Measurements from ENCODE around the gene IL1RAPL2.

DNA sequence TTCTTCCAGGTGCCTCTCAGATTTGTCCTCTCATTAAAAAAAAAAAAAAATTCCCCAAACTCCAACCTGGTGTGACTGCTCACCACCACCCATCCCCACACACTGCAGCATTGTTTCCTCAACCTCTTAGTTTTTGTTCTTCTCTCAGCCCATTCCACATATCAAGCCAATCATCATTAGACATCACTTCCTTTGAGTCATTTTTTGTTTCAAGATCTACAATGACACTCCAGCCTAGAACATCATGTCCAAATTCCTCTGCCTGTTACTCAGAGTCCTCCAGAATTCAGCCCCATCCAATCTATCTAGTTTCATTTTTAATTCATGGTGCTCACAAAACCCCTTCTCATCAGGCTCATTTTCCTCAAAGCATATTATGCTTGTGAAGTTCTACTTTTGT is 917.0 kb downstream of the IL1RAPL2 start:
- TF ChIP-seq TCF7L2 (IDR thresholded peaks at IDR 0.05; ENCODE audit: low read depth, low read length) (no peak), POLR2AphosphoS5 (IDR thresholded peaks at IDR 0.05; ENCODE audit: low read depth, low read length) (no peak)
- TF ChIP-seq, protein P1, sequence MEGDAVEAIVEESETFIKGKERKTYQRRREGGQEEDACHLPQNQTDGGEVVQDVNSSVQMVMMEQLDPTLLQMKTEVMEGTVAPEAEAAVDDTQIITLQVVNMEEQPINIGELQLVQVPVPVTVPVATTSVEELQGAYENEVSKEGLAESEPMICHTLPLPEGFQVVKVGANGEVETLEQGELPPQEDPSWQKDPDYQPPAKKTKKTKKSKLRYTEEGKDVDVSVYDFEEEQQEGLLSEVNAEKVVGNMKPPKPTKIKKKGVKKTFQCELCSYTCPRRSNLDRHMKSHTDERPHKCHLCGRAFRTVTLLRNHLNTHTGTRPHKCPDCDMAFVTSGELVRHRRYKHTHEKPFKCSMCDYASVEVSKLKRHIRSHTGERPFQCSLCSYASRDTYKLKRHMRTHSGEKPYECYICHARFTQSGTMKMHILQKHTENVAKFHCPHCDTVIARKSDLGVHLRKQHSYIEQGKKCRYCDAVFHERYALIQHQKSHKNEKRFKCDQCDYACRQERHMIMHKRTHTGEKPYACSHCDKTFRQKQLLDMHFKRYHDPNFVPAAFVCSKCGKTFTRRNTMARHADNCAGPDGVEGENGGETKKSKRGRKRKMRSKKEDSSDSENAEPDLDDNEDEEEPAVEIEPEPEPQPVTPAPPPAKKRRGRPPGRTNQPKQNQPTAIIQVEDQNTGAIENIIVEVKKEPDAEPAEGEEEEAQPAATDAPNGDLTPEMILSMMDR (IDR thresholded peaks at IDR 0.05) = no peak
